NB4 (cell line): Measurements from ENCODE around the gene MAGI2.

Experiments
- CTCF ChIP-seq: IDR thresholded peaks from one replicate; pipeline ENCODE4 v1.5.1; 2012; ENCODE audit warnings: low read depth, low read length
- POLR2A ChIP-seq: IDR thresholded peaks from 2 replicates; pipeline ENCODE4 v1.6.1; 2011; ENCODE audit warnings: mild to moderate bottlenecking; ENCODE audit not compliant: insufficient read length; ENCODE audit errors: extremely low read depth

- peak; percentile 56 for TF ChIP-seq CTCF
- TF ChIP-seq POLR2A: no peak
These were observed 865.9 kb downstream of the MAGI2 start for GRCh38 chr7:78587443-78588044.
